Activated B cell treated with CpG ODN at 0.5 μM for 24 hours (primary cell): ENCODE results near the gene MPP3. TPM values are rescaled to one million over a fixed set of nuclear protein-coding genes. Genes with fewer than 3 reads are reported as not detected.

Source experiments
- ATAC-seq: fragments of 200-7000 bp; cut with Tn5 transposase; one replicate; pipeline ENCODE4 v1.10.0; 2021; ENCODE audit warnings: low read depth, mild to moderate bottlenecking, moderate library complexity
- CTCF ChIA-PET: fragments of 350-600 bp; sonication (Branson Sonifier 250); formaldehyde crosslinking; loops from one replicate; lab custom pipeline; 2021; ENCODE audit warnings: antibody characterized with exemption; lab: Charles Lee
- POLR2A ChIA-PET: fragments of 350-600 bp; sonication (Branson Sonifier 250); formaldehyde crosslinking; loops from one replicate; lab custom pipeline; 2021; ENCODE audit warnings: antibody characterized with exemption; lab: Charles Lee
- DNase-seq: peaks from one replicate; pipeline ENCODE4 v3.0.0; 2022
- H3K27ac Mint-ChIP-seq: one replicate; pipeline ENCODE4 v1.8.0; 2020; ENCODE audit warnings: mixed read lengths
- H3K27me3 Mint-ChIP-seq: one replicate; pipeline ENCODE4 v1.8.0; 2021; ENCODE audit warnings: mixed read lengths
- H3K36me3 Mint-ChIP-seq: one replicate; pipeline ENCODE4 v1.8.0; 2021; ENCODE audit warnings: low read depth, mixed read lengths
- H3K4me1 Mint-ChIP-seq: one replicate; pipeline ENCODE4 v1.8.0; 2021; ENCODE audit warnings: mixed read lengths
- H3K4me3 Mint-ChIP-seq: one replicate; pipeline ENCODE4 v1.8.0; 2020; ENCODE audit warnings: mild to moderate bottlenecking, mixed read lengths
- H3K9me3 Mint-ChIP-seq: one replicate; pipeline ENCODE4 v1.8.0; 2020; ENCODE audit warnings: mixed read lengths
- intact Hi-C: fragments of 100-400 bp; cut with micrococcal nuclease; formaldehyde crosslinking; loops from one replicate; pipeline ENCODE4 v1.15.1; 2024
- total RNA-seq: library from RNA; stranded (reverse); gene quantifications from 2 replicates; pipeline ENCODE4 v1.2.3, GENCODE V29; 2022
- TF ChIP-seq, protein P1 (sequence below): fragments of 200-600 bp; IDR thresholded peaks from one replicate; pipeline ENCODE4 v1.8.0; 2022; ENCODE audit warnings: antibody characterized with exemption, mild to moderate bottlenecking

The MPP3 gene
- total RNA-seq, 1 donor from 2014 or later: not detected

DNA sequence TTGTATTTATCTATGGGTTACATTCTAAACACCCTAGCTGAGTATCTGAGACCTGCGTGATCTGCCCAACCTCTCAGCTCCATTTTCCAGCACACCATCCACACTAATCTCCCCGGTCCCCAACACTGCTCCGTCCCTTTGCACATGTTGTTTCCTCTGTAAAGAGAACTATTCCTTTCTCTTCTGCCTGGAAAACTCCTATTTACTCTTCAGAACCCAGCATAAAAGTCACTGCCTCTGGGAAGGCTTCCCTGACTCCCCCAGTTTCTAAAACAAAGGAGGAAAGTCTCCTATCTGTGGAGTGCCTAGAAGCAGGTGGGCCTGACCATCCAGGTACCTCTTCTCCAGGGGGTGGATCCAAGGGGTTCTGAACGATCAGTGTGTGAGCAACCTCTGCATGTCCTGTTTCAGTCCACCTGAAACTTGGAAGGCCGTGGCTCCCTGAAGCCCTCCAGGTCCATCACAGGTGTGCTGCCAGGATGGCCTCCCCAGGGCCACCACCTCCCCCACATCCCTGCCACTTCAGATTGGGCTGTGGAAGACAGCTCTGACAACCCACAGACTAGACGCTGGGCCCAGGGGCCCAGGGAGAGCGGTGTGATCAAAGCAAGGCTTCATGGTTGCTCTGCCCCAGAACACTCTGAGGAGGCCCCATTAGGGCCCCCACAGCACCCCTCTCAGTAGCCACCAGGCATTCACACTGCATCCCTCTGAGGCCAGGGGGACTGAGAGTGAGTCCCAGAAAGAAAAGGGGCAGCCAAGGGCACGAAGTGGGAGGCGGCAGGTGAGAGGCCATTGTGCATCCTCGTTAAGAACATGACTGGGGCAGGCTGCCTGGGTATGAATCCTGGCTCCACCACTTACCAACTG lies 20.3 kb downstream of the MPP3 start:
- POLR2A ChIA-PET: no interaction called here
- H3K4me1 Mint-ChIP-seq: no peaks in the 10 kb centered on the region
- CTCF ChIA-PET: no interaction called here

DNA sequence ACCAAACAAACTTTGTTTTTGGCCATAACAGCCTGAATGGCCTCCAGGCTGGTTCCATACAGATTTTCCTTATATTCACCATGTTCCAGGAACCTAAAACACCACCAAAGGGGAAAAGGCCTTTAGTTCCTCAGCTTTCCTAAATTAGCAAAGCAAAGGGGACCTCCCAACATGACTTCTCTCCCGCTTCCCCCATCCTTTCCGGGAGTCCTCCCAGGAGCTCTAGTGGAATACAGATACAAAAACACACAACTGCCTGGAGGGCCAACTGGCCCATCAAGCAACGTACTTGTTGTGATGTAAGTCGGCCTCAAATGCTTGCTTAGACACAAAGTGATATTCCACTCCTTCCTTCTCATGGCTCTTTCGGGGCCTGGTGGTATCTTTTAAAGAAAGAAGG lies 22.1 kb downstream of the MPP3 start:
- H3K27ac Mint-ChIP-seq: no peak overlapping the region
- no peaks in the 10 kb centered on the region for H3K36me3 Mint-ChIP-seq
- ChIA-PET POLR2A (no interaction called here), CTCF (no interaction called here)
- TF ChIP-seq, protein P1, sequence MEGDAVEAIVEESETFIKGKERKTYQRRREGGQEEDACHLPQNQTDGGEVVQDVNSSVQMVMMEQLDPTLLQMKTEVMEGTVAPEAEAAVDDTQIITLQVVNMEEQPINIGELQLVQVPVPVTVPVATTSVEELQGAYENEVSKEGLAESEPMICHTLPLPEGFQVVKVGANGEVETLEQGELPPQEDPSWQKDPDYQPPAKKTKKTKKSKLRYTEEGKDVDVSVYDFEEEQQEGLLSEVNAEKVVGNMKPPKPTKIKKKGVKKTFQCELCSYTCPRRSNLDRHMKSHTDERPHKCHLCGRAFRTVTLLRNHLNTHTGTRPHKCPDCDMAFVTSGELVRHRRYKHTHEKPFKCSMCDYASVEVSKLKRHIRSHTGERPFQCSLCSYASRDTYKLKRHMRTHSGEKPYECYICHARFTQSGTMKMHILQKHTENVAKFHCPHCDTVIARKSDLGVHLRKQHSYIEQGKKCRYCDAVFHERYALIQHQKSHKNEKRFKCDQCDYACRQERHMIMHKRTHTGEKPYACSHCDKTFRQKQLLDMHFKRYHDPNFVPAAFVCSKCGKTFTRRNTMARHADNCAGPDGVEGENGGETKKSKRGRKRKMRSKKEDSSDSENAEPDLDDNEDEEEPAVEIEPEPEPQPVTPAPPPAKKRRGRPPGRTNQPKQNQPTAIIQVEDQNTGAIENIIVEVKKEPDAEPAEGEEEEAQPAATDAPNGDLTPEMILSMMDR: no peak
- intact Hi-C loops: no loop called here
- H3K9me3 Mint-ChIP-seq: no peaks in the 10 kb centered on the region
- peaks cover 9% of the 10 kb centered on the region for H3K27me3 Mint-ChIP-seq
- ATAC-seq: no peak
- no peak overlapping the region for H3K4me3 Mint-ChIP-seq
- no peak for DNase-seq
- H3K4me1 Mint-ChIP-seq: no peaks in the 10 kb centered on the region

More for the DNA sequence above, 20.3 kb downstream of the MPP3 start:
- Mint-ChIP-seq H3K36me3 (no peaks in the 10 kb centered on the region), H3K9me3 (no peaks in the 10 kb centered on the region), H3K27ac (no peak overlapping the region), H3K4me3 (no peak overlapping the region), H3K27me3 (peaks cover 8% of the 10 kb centered on the region)
- TF ChIP-seq, protein P1: no peak
- ATAC-seq (no peak), DNase-seq (no peak)
- intact Hi-C loops: no loop called here

DNA sequence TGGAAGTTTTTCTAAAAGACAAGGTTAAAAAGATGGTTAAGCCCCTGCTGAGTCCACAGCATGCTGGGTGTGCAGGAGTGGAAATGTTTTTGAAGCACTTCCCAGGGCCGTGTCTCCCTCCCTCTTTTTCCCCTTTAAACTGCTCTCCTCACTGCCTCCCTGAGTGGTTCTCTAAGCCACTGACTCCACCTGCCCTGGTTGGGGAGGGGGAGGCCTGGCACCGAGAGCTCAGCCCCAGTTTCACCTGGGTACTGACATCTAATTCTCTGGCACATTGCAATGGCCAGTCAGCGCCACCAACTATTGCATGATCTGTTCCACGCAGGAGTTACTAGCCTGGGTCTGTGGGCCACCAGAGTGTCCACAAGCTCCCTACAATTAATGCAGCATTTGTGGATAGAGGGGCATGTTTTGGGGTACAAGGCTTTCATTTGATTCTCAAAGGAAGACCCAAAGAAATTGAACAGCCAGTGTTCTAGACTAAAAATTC lies 22.7 kb downstream of the MPP3 start:
- CTCF ChIA-PET: no interaction called here
- H3K9me3 Mint-ChIP-seq: peaks cover 1% of the 10 kb centered on the region
- intact Hi-C loops: no loop called here
- TF ChIP-seq, protein P1: no peak
- no peaks in the 10 kb centered on the region for H3K4me1 Mint-ChIP-seq
- DNase-seq (no peak), ATAC-seq (no peak)
- no peak overlapping the region for H3K27ac Mint-ChIP-seq
- H3K27me3 Mint-ChIP-seq: peaks cover 13% of the 10 kb centered on the region
- H3K4me3 Mint-ChIP-seq: no peak overlapping the region
- no peaks in the 10 kb centered on the region for H3K36me3 Mint-ChIP-seq
- POLR2A ChIA-PET: no interaction called here

DNA sequence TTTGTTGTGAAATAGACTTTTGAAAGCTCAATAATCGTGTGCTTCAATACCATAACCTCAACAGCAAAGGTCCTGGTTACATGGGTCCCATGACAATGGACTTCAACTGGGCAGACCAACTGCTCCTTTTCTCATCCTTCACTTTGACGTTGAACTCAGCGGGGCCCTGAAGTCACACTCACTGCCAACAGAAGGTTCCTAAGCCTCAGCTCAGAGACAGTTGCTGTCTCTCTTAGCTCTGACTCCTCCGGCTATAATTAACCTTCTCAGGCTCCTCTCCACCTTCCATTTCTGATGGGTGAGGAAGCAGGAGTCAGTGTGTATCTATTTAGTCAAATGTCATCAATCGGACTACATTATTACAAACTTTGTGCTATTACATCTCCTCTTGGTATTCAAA lies 23.8 kb downstream of the MPP3 start:
- ATAC-seq: no peak
- intact Hi-C loops: no loop called here

DNA sequence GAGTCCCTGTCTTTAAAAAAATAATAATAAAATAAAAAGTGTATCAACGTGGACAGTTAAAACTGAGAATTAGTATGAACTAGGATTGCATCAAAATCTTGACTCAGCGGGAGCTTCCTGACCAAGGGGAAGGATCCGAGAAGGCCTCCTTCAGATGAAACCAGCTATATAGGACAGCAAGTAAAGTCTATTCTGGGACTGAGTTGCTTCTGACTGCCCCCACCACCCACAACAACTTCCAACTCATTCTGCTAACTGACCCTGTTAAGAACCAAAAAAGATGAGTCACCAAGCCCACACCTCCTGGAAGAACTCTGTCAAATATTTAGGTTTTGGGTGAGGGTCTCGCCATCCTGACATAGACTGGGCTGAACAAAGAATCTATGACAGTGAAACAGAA lies 24.9 kb downstream of the MPP3 start:
- H3K9me3 Mint-ChIP-seq: peaks cover 5% of the 10 kb centered on the region
- POLR2A ChIA-PET: no interaction called here
- CTCF ChIA-PET: no interaction called here
- H3K36me3 Mint-ChIP-seq: no peaks in the 10 kb centered on the region
- ATAC-seq (no peak), DNase-seq (no peak)
- no peaks in the 10 kb centered on the region for H3K4me1 Mint-ChIP-seq
- no peak overlapping the region for H3K27ac Mint-ChIP-seq
- intact Hi-C loops: no loop called here
- TF ChIP-seq, protein P1: no peak
- H3K27me3 Mint-ChIP-seq: peaks cover 23% of the 10 kb centered on the region
- no peak overlapping the region for H3K4me3 Mint-ChIP-seq

More for the DNA sequence above, 23.8 kb downstream of the MPP3 start:
- DNase-seq: no peak
- no peaks in the 10 kb centered on the region for H3K36me3 Mint-ChIP-seq
- H3K4me3 Mint-ChIP-seq: no peak overlapping the region
- no peaks in the 10 kb centered on the region for H3K4me1 Mint-ChIP-seq
- peaks cover 16% of the 10 kb centered on the region for H3K27me3 Mint-ChIP-seq
- TF ChIP-seq, protein P1: no peak
- POLR2A ChIA-PET: no interaction called here
- H3K9me3 Mint-ChIP-seq: peaks cover 5% of the 10 kb centered on the region
- no peak overlapping the region for H3K27ac Mint-ChIP-seq
- CTCF ChIA-PET: no interaction called here
